GM15510 (cell line): Measurements from ENCODE around the gene AP1G1.

Experiments
- POLR2A ChIP-seq: IDR thresholded peaks from 3 replicates; pipeline ENCODE4 v1.6.1; 2011; ENCODE audit warnings: borderline replicate concordance; ENCODE audit not compliant: insufficient read length; ENCODE audit errors: extremely low read depth

AP1G1 gene

DNA sequence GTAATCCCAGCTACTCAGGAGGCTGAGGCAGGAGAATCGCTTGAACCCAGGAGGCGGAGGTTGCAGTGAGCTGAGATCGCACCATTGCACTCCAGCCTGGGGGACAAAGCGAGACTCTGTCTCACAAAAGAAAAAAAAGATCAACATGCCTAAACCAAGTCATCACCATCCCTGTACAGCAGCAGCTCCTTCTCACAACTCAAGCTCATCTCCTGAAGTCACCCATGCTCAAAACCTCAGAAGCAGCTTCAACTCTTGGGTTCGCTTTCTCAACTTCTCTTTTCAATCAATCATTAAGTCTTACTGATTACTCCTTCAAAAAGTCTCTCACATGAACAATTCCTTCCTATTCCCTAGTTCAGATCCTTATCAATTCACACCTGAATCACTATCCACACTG is 115.5 kb downstream of the AP1G1 start:
- no peak for TF ChIP-seq POLR2A

DNA sequence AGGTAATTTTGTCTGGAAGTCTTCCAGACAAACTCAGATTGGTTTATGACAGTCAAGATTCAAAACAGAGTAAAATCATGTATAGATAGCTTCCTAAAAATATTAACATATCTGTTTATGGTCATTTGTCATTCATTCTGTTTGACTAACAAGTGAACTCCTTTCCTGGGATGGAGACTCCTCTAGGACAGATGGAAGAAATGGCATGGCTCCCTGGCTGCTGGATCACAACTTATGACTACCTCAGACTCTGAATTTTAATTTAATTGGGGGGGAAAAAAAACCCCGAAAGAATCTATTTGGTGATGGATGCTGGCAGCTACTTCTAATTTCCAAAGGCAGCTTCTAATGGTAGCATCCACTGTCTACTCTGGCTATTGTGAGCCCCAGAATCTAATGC is 118.7 kb downstream of the AP1G1 start:
- TF ChIP-seq POLR2A, result no peak

DNA sequence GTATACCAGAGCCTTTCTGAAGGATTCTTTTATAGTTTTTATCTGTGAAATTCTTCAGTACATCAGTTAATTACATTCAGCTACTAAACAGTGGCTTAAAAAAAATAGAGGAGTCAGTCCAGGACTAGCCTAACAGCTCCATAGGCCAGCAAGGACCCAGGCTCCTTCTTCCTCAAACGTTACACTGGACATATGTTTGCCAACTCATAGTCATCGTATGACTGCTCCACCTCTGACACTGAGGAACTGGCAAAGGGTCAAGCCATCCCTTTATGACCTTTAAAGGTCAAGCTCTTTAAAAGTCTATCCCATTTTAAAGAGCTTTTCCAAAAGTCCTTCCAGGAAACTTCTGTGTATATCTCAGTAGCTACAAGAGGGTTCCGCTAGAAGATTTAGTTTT is 120.8 kb downstream of the AP1G1 start:
- TF ChIP-seq POLR2A, result no peak

DNA sequence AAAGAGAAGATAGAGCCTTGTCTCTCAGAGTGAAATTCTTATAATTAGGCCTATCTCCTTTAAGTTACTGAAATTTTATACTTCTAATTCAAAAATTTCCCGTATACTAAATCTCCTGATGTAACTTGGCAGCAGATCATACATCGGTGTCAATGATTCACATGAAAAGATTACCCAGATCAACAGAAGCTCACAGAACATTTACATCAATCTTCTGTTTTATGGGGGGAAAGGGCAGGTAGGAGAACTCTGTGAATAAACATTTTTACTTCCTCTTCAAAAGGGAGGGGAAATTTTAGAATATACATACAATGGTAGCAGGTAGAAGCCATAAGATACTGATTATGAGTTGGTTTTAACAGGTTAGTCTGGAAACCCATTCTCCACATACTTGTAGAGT is 127.3 kb downstream of the AP1G1 start:
- TF ChIP-seq POLR2A, result no peak
